DMS 273 treated with DMSO at 0.1 percent for 48 hours (cell line): Measurements from ENCODE around the gene ANKS1B.
"Not testable (repeated sequence)": the region's sequence is repeated elsewhere in the genome, so short reads cannot be mapped to it uniquely, and the experiment has no call there.

Experiments used
- DNase-seq: peaks from one replicate; lab custom pipeline; 2025; lab: John Stamatoyannopoulos, UW

Gene ANKS1B

DNA sequence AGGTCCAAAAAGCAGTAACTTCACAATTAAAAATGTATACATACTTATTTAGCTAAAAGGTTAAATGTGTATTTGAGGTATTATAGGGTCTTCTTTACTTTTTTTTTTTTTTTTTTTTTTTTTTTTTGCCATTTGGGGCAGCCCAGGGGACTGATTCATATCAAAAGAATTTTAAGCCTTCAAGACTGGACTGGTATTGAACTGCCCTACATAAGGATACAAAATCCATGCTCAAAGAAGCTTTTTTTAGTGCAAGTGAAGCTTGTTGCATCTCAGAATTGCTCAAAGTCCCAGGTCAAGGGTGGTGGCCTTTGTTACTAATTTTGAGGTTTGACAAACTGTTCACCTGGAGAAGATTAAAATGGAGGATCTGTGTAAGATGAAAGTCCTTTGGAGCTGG, 1215.7 kb downstream of the ANKS1B start:
- no peak for DNase-seq

DNA sequence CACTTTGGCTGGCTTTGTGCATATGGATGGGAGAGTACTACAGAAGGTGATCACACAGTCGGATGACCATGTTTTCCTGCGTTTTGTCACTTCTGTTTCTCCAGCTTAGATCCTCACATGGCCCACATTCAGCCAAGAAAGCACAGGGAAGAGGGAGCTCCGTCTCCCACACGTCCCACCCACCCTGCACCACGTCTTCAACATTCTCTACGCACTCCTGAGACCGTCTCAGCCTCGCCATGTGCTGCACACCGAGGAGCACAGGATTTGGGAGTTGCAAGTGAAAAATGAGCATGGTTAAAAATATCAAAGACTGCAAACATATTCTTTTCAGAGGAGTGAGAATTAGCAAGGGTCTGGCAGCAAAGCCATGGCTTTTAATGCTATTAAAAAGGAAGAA, 1217.5 kb downstream of the ANKS1B start:
- no peak for DNase-seq

DNA sequence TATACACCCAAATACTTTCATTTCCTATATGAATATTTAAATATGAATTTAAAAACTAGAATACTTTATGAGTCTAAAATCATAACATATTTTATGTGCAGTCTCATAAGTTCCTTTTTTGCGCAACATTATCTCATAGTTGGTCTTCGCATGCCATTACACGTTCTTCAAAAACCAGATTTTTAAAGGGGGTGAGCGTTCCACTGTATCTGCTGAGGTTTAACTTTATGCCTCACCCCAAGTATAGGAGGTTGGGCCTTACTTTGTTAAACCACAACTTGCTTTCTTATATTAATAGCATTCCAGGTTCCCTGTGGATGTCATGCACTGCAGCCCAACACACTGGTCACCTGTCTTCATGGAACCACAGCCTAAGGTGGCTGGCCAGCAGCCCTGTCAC, 1221.1 kb downstream of the ANKS1B start:
- no peak for DNase-seq

DNA sequence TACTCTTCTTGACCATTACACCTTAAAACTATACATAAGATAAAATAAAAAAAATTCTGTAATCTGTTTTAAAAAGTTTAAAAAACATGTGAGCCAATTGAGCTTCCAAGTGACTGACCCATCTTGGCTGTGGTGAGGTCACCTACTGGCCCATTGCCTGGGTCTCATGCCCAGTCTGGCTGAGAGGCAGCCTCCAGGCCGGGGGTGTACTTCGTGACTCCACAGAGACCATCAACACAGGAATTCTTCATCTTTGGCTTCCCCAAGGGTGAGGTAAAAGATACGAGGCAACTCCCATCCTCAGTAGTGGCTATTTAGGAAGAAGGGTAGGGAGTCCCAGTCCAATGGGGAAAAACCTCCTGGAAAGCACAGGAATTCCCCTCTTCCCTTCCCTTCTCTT, 1226.4 kb downstream of the ANKS1B start:
- DNase-seq, result no peak

DNA sequence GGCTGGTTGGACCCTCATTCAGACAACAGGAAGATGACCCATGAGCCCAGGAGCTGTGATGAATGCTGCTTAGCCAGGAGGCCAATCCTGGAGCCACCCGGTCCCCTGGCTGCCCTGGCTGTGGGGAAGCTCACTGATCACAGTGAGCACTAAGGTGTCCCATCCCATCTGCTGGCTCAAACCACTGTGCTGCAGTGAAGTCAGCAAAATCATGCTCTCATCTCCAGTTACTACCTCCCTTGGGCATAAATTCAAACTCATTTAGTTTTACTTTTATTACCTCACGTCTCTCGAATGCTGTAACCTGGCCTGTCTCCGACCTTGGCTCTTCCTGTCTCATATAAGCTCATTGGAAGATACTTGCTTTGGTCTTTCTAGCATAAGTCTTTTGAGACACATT, 1227.3 kb downstream of the ANKS1B start:
- no peak for DNase-seq

DNA sequence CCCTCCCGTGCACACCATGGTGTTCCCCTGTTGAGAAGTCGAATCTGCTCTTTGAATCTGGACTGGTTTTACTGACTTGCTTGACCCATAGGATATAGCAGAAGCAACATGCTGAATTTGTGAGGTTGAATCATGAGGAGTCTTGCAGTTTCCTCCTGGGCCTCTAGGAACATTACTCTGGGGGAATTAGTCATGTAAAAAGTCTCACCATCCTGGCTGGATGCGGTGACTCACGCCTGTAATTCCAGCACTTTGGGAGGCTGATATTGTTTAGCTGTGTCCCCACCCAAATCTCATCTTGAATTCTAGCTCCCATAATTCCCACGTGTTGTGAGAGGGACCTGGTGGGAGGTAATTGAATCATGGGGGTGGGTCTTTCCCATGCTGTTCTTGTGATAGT, 1228.9 kb downstream of the ANKS1B start:
- not testable (repeated sequence) for DNase-seq

DNA sequence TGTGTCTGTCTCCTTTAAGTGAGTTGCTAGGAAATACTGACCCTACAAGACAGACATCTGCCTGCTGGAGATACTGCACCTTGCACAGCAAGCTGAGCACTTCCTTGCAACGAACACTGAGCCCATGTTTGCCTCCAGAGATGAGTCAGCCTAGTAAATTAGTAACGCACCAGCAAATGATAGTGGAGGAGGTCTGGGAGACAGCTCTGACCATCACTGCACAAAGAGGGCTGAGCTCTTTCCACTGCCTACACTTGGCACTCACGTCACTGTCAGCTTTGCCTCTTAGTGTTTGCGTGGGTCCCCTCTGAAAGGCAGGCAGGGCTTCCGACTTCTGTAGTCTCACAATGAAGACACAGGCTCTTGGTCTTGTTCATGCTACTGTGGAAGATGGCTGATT, 1230.6 kb downstream of the ANKS1B start:
- no peak for DNase-seq

DNA sequence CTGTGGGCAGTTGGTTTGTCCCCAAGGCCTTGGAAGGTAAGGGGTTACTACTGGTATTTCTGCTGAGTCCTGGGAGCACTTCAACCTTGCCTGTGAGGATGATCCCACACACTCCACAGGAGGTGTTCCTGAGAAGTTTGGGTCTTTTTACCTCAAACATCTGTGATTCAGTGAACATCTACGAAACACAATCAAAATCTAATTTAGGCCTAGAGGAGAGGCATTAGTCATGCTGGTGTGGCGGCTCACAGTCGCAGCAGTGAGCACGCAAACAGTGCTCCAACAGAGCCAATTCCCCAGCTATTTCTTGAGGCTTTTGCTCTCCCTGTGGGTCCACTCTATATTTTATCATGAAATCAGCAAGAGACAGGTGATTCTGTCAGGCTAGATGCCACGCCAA, 1232.0 kb downstream of the ANKS1B start:
- DNase-seq, result no peak

DNA sequence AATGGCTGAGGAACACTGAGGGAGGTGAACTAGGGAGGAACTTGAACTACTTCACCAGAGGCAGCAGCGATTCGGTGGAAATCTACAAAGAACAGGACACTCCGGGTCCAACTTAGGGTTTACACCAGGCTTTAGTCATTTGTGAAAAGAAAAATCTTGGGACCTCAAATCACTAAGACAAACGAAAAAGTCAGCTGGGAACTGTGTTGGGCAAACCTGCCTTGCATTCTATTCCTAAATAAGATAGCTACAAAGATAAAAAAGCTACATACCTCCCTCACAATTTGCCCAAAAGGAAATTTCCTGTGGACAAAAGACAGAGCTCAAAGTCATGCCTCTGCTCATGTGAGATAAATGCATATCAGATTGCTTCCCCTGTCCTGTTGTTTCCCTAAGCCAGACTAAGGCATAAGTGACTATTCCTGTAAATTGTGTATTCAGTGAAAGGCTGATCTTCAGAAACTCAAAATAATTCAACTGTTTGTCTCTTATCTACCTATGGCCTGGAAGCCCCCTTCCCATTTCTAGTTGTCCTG, 1233.1 kb downstream of the ANKS1B start:
- no peak for DNase-seq

DNA sequence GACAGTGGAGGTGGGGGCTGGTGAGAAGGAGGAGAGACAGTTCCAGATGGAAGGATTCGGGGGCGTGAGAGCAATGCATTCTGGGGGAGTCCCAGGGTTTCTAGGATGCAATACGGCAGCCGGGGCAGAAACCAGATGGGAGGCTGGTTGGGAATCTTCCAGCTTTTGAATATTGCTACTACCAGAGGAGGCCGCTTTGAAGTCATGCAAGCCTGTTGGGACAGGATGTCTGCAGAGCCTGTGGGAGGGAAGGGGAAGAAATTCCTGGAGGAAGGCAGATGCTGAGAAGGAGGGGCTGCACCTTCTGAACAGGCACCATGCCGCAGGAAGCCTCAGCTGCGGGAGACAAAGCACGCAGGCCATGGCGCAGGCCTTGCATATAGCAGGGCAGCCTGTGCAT, 1234.2 kb downstream of the ANKS1B start:
- DNase-seq, result no peak

DNA sequence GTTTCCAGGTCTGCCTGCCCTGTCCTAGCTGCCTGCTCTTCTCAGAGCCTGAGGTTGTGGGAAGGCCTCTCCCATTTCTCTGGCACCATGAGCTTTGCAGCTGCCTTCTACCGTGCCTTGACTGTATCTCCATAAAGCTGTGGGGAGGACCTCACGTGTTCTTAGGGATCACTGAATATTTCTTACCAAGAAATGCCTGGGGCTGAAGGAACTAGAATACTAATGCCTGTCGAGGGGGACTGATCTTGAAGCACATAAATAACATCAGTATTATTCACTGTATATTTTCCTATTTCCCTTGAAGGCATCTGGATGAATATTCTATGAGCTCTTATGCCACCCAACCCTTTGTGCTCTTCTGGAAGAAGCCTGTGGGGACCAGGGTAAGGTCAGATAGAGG, 1236.3 kb downstream of the ANKS1B start:
- no peak for DNase-seq

DNA sequence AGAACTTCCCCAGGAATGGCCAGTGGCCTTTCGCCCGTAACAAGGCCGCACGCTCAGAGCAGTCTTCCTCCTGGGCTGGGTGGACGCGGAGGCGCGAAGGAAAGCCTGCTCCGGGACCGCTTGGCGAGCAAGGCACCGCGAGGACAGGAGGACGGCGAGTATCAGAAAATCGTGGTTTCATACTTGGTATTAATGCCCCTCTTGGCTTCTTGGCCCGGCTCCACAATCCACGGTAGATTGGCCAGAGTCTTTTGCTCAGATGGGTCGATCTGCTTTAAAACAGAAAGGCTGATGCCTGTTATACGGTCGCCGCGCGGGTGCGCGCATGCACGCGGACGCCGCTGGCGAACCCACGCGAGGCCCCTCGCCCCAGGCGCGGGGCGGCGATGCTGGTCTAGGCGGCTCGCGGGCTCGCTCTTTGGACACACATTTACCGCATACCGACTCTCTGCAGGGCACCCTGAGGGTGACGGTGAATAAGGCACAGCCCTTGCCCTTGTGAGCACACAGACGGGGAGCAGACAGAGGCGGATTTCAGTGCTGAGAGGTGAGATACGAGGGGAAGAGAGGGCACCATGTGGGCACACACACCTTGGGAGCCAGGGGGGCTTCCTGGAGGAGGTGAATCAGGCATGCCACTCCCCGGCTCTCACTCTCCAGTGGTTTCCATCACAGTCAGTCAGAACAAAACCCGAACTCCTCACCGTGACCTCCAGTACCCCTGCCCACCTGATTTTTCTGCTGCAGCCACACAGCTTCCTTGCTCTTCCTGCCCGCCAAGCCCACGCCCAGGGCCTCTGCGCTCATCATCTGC, 1239.0 kb downstream of the ANKS1B start:
- no peak for DNase-seq

DNA sequence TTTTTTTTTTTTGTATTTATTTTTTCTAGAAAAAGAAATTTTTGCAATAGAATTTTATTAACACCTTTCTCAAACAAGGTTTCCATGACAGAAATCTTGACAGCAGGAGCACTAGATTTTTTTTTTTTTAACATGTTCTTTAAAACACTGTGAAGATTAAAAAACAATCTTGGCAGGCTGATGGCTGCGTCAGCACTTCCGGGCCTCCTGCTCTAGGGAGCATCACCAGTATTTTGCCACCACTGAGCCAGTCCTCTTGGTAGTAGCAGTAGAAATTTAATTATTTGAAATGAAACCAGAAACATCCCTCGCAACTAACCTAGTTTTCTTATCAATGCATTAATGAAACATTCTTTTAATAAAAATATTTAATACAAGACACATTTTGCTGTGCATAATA, 1240.1 kb downstream of the ANKS1B start:
- no peak for DNase-seq

DNA sequence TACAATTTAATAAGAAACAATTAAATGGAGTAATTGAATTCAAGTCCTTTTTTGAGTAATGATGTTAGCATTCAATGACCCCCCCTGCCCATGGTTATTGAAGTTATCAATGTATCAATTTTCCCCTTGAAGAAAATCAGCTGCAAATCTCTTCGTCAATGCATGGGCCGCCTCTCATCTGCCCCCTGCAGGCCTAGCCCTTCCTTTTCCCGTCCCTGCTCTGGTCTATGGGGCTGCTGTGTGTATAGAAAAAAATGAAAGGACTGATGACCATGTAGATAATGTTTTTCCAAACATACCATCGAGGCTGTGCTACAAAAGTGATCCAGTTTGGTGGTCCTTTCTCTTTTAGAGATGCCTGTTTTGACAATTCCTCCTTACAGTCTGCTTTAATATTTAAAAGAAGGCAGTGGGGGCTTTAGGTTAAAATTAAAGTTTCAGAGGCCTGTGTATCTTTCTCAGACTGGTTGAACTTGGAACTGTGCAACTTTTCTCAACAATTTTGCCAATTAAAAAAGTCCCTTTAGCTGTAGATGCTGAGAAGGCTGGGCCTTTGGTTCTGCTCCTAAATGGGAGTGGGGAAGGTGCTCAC, 1241.3 kb downstream of the ANKS1B start:
- no peak for DNase-seq

DNA sequence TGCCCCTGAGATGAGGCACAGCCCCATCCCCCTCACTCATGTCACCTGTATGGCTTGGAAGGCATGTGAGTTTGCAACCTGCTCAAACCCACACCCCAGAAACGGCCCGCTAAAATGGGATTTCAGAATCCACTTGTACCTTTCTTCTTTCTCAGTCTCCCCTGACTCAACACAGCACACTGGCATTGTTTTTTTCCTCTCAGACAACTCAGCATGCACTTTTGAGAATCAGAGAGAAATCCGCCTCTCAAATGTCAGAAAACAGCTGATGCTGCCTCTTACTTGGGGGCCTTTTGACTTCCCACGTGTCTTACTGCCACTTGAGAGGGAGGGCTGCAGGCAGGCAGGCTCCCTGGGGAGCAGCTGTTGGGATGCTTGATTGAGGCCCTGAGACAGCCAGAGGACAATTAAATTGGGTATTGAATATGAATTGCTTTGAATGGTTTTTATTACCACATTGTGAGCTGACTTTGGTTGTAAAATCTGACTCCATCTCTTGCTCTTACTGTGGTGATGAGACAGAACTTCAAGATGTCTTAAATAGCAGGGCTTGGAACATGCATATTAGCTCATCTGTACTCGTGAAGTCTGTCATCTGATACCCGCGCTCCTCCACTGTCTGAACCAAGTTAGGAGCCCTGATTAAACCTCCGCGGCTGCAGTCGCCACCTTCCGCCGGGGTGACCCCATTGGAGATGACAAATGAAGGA, 1243.0 kb downstream of the ANKS1B start:
- DNase-seq, result no peak

DNA sequence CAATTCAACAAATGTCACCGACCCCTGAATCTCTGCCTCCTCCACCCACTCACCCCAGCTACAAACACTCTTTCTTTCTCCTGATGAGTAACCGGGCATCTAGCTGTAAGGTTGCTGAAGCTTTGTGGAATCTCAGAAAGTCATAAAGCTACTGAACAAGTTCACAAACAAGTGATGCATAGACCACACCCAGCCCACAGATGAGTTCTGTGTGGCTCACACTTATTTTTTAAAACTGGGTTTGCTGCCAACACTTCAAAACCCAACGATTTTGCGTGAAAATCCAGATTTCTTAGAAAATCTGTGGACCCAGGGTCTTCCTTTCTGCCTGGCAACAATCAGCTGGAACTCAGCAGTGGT, 1243.6 kb downstream of the ANKS1B start:
- no peak for DNase-seq

DNA sequence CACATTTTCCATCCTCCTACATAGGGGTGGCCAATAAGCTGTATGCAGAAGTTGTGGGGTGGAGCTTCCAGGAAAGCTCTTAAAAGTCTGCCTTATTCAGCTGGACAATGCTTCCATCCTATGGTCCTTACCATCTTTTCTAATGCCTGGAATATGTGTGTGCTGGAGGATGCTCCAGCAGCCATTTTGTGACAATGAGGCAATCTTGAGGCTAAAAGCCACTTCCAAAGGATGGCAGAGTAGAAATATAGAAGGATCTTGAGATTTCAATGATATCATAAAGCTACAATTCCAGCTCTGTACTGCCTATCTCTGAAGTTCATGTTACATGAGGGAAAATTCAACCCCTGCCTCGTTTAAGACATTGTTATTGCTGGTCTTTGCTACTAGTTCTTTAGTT, 1244.0 kb downstream of the ANKS1B start:
- DNase-seq, result no peak

DNA sequence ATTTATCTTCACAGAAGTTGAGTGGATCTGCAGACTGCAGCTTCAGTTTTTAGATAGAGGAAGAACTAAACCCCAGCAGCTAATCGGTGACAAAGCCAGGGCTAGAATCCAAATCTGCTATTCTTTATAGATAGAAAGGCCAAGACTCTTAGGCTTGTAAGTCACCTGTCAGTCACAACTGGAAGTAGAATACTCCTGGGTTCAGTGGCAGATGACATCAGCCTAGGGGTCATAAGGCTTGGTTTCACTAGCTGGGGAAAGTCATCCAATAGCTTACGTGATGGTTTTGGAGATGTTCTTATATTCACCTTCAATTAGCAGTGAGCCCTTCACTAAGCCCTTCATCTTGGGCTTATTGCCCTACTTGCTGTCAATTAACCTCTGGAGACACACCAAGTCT, 1246.2 kb downstream of the ANKS1B start:
- no peak for DNase-seq

DNA sequence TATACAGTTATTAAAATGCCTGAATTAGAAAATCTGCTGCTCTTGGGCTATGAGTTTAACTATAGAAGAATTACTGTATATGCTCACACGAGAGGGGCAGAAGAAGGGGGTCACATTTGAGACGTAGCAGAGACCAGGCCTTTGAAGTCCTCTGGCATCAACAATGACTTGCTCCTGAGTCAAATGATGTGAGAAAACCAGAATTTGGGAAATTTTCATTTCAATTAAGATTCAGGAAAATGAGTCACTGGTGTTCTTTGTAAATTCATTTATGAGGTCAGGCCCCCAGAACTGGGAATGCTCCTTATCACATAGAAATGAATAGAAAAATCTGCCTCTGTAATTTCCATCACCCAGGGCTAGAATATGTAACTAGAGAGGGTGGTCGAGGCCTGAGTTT, 1246.7 kb downstream of the ANKS1B start:
- no peak for DNase-seq

DNA sequence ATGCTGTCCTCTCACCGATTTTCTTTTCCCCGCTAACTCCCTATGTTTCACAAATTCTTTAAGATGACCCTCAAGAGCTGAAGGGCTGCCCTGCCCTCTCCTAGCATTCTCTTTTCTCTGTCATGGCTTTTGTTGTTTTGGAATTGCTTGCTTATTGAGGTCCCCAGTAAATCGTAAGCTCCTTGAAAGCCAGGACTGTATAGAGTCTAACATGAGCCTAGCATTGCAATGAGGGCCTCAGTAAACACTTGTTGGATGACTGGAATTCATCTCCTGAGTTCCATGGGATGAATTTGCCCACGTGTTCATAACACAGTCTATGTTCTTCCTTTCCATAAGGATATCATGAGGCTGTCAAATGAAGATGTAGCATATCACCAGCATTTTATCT, 1247.4 kb downstream of the ANKS1B start:
- no peak for DNase-seq

DNA sequence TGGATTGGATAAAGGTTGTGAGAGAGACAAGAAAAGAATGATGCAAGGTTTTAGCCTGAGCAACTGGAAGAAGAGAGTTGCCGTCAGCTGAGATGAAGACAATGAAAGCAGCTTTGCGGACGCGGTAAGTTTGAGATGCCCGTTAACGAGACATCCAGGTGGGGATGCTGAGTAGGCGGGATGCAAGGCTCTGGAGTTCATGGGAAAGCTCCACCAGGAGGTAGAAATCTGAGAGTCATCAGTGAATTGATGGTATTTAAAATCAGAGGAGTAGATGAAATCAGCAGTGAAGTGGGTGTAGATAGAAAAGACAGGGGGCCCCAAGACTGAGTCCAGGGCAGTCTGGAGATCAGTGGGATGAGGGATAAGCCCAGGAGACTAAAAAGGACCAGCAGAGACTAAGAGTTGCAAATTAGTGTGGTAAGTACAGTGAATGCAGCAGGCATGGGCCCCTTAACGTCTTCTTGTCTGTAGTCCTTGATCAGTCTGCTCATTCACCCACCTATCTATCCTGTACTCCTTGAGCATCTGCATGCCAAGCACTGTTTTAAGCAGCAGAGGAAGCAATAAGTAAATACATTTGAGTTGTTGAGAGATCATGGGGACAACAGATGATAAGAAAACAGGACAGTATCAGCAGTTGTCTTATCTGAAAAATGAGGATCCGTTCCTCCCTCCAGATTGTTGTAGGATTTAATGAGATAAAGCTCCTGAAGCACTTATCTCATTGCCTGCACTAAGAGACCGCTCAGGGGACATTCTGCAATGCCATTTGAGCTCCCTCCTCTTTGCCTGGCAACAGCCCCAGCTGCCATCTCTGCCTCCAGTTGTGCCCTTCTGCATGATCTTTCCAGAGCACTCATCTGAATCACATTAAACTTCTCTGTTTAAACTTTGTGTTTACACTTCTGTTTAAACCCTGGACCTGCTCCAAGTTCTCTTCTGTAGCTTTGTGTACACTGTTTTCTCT, 1248.1 kb downstream of the ANKS1B start:
- no peak for DNase-seq

DNA sequence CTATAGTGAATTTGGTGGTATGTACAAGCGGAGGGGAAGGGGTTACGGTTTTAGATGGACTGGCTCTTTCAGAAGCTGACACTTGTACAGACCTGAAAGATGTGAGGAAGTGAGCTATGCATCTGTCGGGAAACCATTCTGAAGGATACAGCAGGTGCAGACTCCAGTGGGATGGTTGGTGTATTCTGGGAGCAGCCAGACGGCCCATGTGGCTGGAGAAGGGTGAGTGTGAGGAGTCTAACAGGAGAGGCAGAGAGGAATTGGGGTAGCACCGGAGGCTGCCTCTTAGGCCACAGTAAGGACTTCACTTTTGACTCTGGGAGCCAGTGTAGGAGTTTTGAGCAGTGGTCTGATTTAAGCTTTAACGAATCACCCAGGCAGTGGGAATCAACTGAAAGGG, 1248.9 kb downstream of the ANKS1B start:
- no peak for DNase-seq
